ENCODE data around the gene ZNF3.

- TF ChIP-seq POLR2A (IDR thresholded peaks at IDR 0.05) (no peak), CTCF (IDR thresholded peaks at IDR 0.05) (no peak)
Observed at GRCh38 chr7:100082978-100083377, 1.5 kb upstream of the ZNF3 start.
